Mucosa of rectum (tissue), 2 donors: Measurements from ENCODE around the gene PLA2G4E.

ENCODE experiments used
- H3K27ac ChIP-seq, 2 donors: one replicate each; pipeline ENCODE4 v1.7.0; 2013; ENCODE audit warnings: inconsistent platforms in 2 of 2, low read depth in 2 of 2, low read length in 2 of 2
- H3K27me3 ChIP-seq, 2 donors: one replicate each; pipeline ENCODE4 v1.7.0; 2013; ENCODE audit warnings: low read length in 2 of 2; ENCODE audit not compliant: control insufficient read depth in 2 of 2, insufficient read depth in 2 of 2
- H3K36me3 ChIP-seq, 2 donors: one replicate each; pipeline ENCODE4 v1.7.0; 2013; ENCODE audit warnings: low read length in 2 of 2; ENCODE audit not compliant: control insufficient read depth in 2 of 2, insufficient read depth in 2 of 2
- H3K4me1 ChIP-seq, 2 donors: one replicate each; pipeline ENCODE4 v1.7.0; 2013; ENCODE audit warnings: low read length in 2 of 2, mild to moderate bottlenecking in 1 of 2; ENCODE audit not compliant: control insufficient read depth in 2 of 2, insufficient read depth in 2 of 2
- H3K4me3 ChIP-seq, 2 donors: one replicate each; pipeline ENCODE4 v1.7.0; 2013; ENCODE audit warnings: low read length in 2 of 2
- H3K9ac ChIP-seq, 2 donors: one replicate each; pipeline ENCODE4 v1.7.0; 2013; ENCODE audit warnings: low read length in 2 of 2, low read depth in 1 of 2, mild to moderate bottlenecking in 1 of 2
- H3K9me3 ChIP-seq, 2 donors: one replicate each; pipeline ENCODE4 v1.7.0; 2013; ENCODE audit warnings: low read length in 2 of 2; ENCODE audit not compliant: control insufficient read depth in 2 of 2
- donor health status: healthy.
- donor health status: Normal muscosa, but diverticular disease.

The PLA2G4E gene

DNA sequence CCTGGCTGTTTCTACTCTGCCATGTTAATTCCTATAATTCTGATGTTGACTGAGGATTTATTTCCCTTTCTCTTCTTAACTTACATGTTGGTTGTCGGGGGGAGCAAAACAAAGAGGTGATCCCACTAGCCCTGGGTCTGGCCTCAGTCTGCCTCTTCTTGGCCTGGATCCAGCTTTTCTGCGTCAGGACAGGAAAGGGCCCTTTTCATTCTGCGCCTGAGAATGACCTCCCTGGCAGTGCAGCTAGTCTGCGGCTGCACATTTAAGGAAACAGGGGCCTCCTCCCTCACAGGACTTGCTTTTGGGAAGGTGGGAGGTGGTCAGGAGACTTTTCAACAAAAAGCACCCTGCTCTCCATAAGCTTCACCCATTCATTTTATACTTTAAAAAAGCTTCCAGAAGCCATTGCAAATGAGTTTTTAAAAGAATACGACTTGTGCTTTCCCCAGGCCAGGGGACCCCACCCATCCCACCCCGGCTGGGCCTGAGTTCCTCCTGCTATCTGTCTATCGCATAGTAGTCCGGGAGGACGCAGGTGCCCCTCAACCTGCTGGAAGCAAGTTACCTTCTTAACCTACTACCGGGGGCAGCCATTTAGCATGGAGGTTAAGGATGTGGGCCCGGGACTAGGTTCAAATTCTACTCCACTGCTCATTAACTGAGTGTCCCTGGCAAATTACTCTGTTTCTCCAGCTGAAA lies 27.2 kb downstream of the PLA2G4E start:
- Histone ChIP-seq H3K9ac (no peak overlapping the region), H3K4me3 (no peak overlapping the region), H3K36me3 (no peaks in the 10 kb centered on the region), H3K9me3 (no peaks in the 10 kb centered on the region), H3K27me3 (peaks cover 0 to 2% of the 10 kb centered on the region in 2 donors), H3K4me1 (no peaks in the 10 kb centered on the region), H3K27ac (no peak overlapping the region)

GRCh38 chr15:41992803-41993190 lies 28.0 kb downstream of the PLA2G4E start:
- peaks cover 0 to 2% of the 10 kb centered on the region in 2 donors for H3K27me3 ChIP-seq
- H3K4me1 ChIP-seq: no peaks in the 10 kb centered on the region
- no peak overlapping the region for H3K4me3 ChIP-seq
- no peaks in the 10 kb centered on the region for H3K9me3 ChIP-seq
- H3K36me3 ChIP-seq: no peaks in the 10 kb centered on the region
- no peak overlapping the region for H3K9ac ChIP-seq
- H3K27ac ChIP-seq: no peak overlapping the region

- Histone ChIP-seq H3K9me3 (no peaks in the 10 kb centered on the region), H3K4me3 (no peak overlapping the region), H3K36me3 (no peaks in the 10 kb centered on the region), H3K27me3 (peaks cover 0 to 2% of the 10 kb centered on the region in 2 donors), H3K9ac (no peak overlapping the region), H3K4me1 (no peaks in the 10 kb centered on the region), H3K27ac (no peak overlapping the region)
Measured at GRCh38 chr15:41992151-41992802, 28.6 kb downstream of the PLA2G4E start.

- Histone ChIP-seq H3K9ac (no peak overlapping the region), H3K4me1 (no peaks in the 10 kb centered on the region), H3K9me3 (no peaks in the 10 kb centered on the region), H3K36me3 (no peaks in the 10 kb centered on the region), H3K27me3 (peaks cover 0 to 2% of the 10 kb centered on the region in 2 donors), H3K27ac (no peak overlapping the region), H3K4me3 (no peak overlapping the region)
Measured at GRCh38 chr15:41990691-41991090, 30.2 kb downstream of the PLA2G4E start.

- H3K36me3 ChIP-seq: no peaks in the 10 kb centered on the region
- H3K9me3 ChIP-seq: no peaks in the 10 kb centered on the region
- no peak overlapping the region for H3K27ac ChIP-seq
- no peak overlapping the region for H3K9ac ChIP-seq
- no peak overlapping the region for H3K4me3 ChIP-seq
- no peaks in the 10 kb centered on the region for H3K4me1 ChIP-seq
- peaks cover 0 to 2% of the 10 kb centered on the region in 2 donors for H3K27me3 ChIP-seq
Measured at GRCh38 chr15:41990243-41990605, 30.6 kb downstream of the PLA2G4E start.

DNA sequence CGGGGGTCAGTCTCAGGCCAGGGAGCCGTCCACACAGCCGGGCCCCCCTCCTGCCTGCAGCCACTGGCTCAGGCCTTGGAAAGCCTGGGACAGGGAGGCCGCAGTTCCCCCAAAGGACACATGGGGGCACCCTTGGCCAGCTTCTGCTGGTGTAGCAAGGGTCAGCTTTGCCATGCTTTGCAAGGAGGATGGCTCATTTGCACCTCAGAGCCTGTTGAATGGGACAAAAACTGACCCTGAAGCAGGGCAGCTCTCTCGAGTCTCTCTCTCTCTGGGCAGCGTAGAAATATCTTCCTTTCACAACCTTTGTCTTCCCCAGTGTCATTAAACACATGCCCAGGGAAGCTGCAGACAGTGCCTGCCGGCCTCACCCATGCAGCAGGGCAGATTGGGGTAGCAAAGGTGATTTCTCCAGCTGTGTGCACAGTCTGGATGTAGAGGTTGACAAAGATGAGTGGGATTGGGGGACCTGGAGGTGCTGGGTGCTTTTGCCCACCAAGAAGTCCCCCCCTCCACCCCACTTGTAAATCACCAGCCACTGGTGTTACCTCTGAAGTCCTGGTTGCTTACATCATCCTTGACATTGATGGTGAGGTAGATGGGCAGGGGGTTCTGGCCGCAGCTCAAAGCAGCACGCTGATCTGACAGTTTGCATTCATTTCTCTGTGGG lies 31.1 kb downstream of the PLA2G4E start:
- H3K36me3 ChIP-seq: no peaks in the 10 kb centered on the region
- no peaks in the 10 kb centered on the region for H3K9me3 ChIP-seq
- H3K9ac ChIP-seq: no peak overlapping the region
- H3K4me3 ChIP-seq: no peak overlapping the region
- no peaks in the 10 kb centered on the region for H3K4me1 ChIP-seq
- H3K27ac ChIP-seq: no peak overlapping the region
- H3K27me3 ChIP-seq: peaks cover 0 to 2% of the 10 kb centered on the region in 2 donors

GRCh38 chr15:41988896-41989572 lies 31.8 kb downstream of the PLA2G4E start:
- no peak overlapping the region for H3K4me3 ChIP-seq
- no peaks in the 10 kb centered on the region for H3K36me3 ChIP-seq
- H3K27ac ChIP-seq: no peak overlapping the region
- peaks cover 0 to 2% of the 10 kb centered on the region in 2 donors for H3K27me3 ChIP-seq
- H3K9me3 ChIP-seq: no peaks in the 10 kb centered on the region
- H3K9ac ChIP-seq: no peak overlapping the region
- H3K4me1 ChIP-seq: no peaks in the 10 kb centered on the region

GRCh38 chr15:41987925-41988275 lies 32.9 kb downstream of the PLA2G4E start:
- no peak overlapping the region for H3K4me3 ChIP-seq
- no peaks in the 10 kb centered on the region for H3K9me3 ChIP-seq
- peaks cover 0 to 2% of the 10 kb centered on the region in 2 donors for H3K27me3 ChIP-seq
- H3K9ac ChIP-seq: no peak overlapping the region
- no peaks in the 10 kb centered on the region for H3K4me1 ChIP-seq
- H3K36me3 ChIP-seq: no peaks in the 10 kb centered on the region
- H3K27ac ChIP-seq: no peak overlapping the region

GRCh38 chr15:41987246-41987924 lies 33.5 kb downstream of the PLA2G4E start:
- Histone ChIP-seq H3K36me3 (no peaks in the 10 kb centered on the region), H3K4me1 (no peaks in the 10 kb centered on the region), H3K4me3 (no peak overlapping the region), H3K9me3 (no peaks in the 10 kb centered on the region), H3K9ac (no peak overlapping the region), H3K27ac (no peak overlapping the region), H3K27me3 (peaks cover 0 to 2% of the 10 kb centered on the region in 2 donors)
